Tracheal epithelial cell (primary cell): ENCODE data around the gene TRIL. TPM values are rescaled to one million over a fixed set of nuclear protein-coding genes. Genes with fewer than 3 reads are reported as not detected.

Experiments
- total RNA-seq: library from RNA; depleted of rRNA; stranded (reverse); fragments of >200 nt; gene quantifications from 2 replicates; pipeline ENCODE4 v1.2.1, GENCODE V29; 2014

The TRIL gene
- total RNA-seq: not detected in 2 replicates

GRCh38 chr7:28958235-28958979, at the start of gene TRIL:
TRIL (minus strand) TSS chr7:28958330; CDS start chr7:28958046, 284 bp downstream.

Other genes starting within 250 kb of the TRIL start
- gene CPVL, start 188.2 kb upstream of the TRIL start, total RNA-seq: 0.43 and 3.4 TPM in 2 replicates
- gene CHN2, start 236.4 kb upstream of the TRIL start, total RNA-seq: not detected in 2 replicates